Cerebellar nuclear complex (tissue), 1 donor: ENCODE results near the gene AFF2.
A peak's percentile ranks its signal among the peaks of the same experiment; 100 is the strongest.
"Not testable (repeated sequence)": the region's sequence is repeated elsewhere in the genome, so short reads cannot be mapped to it uniquely, and the experiment has no call there.

Source experiments
- DNase-seq, 2 experiments: peaks; one replicate each; lab custom pipeline; 2025; lab: John Stamatoyannopoulos, UW

The AFF2 gene

DNA sequence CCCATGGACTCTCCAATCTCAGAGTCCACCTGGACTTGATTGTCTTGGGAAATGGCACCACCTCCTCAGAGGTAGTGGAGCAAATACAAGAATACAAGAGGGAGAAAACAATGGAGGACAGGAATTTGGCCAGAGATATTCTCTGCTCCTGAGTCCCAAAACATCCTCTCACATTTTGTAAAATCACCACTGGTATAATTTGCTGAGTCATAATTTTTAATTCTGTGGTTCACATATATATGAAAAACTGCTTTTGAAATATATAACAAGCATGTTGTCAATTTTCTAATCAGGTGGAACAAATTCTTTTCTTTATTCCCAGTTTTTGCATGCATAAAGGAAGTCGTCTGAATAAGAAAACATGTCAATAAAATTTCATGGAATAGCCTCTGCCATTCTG lies 356.1 kb downstream of the AFF2 start:
- no peak for DNase-seq

DNA sequence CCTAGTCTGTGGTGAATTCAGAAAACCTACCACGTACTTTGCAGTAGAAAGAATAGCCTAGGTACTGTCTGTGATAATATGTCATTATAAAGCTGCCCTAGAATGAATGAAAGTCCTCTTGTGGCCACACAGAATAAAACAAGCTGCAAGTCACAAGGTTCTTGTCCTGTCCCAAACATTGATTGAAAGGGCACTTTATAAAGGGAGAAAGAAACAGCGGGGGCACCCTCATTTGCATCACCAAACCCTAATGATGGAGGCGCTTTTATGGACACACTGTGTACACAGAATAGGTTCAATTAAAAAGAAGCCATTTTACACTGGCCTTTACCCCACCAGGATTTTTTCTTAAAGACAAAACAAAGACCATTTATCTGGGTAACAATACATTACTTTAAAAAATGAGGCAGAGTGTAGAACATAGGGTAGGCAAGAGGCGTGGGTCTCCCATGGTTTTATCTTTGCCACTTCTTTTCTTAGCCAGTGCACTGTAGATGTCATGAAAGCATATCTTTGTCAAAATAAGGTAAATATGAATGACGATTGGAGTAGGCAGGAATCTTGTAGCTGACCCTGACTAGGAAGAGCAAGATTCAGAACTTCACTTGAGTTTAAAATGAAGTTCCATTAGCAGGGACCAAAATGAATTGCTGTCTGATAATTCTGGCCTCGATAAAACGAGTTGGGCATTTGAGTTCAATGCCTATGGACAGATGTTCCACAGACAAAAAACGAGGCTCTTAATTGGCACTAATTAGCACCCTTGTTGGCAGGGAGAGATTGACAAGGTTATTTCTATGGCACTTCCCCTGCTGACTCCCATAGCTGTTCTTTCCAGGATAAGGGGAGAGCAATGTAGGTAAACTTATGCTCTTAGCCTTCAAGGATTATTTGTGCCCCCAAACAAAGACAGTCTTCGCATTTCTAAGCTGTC lies 365.1 kb downstream of the AFF2 start:
- no peak for DNase-seq

DNA sequence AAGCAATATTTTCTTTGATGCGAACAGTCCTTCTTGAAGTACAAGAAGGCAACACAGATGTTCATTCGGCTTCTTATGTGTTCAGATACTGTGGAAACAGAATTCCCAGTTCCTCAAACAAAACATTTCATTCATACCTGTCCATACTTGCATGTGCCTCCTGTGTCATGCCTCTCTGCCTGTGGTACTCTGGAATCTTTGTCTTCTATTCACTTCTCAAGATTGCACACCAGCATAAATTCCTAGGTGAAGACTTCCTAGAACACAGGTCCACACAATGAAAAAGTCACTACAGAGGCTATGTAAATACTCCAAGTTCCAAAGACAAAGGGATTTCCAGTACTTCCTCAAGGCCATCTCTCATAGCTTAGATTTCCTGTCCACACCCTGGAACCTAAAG lies 367.2 kb downstream of the AFF2 start:
- no peak for DNase-seq

DNA sequence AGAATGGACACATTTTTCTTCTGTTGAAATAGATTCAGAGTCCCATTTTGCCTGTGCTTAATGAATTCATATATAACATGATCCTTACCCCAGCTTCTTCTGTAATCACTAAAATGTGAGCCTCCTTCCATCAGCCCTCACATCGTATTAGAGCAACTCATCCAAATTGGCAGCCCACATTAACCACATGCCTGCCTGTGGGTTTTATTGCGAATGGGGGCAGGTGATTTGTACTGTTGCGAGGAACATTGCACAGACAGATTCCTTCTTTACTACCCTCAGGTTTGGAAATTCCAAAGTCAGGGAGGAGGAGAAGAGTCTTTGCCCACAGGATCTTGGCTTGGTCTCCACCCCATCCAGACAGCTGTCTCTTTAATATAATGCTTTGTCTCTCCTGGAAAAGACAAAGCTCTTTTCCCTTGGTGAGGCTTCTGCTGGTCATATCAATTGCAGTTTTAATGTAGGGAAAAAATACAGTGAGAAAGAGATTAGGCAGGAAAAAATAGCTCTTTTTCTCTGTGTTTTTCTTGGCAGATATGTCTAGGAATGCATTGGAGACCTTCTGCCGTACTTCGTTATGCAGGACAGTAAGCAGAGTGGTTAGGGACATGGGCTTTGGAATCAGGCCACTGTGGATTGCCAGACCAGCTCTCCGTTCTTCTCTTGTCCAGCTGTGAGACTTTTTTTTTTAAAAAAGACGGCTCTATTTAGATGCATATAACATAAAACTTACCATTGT lies 371.2 kb downstream of the AFF2 start:
- DNase-seq = no peak

DNA sequence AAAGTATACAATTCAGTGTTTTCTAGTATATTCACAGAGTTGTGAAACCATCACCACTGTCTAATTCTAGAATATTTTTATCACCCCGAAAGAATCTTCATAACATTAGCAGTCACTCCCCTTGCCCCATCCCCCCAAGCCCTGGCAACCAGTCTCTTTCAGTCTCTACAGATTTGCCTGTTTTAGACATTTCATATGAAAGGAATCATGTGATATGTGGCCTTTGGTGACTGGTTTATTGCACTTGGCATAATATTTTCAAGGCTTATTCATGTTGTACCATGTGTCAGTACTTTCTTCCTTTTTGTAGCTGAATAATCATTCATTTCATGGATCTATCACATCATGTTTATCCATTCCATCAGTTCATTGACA lies 371.7 kb downstream of the AFF2 start:
- DNase-seq = no peak

DNA sequence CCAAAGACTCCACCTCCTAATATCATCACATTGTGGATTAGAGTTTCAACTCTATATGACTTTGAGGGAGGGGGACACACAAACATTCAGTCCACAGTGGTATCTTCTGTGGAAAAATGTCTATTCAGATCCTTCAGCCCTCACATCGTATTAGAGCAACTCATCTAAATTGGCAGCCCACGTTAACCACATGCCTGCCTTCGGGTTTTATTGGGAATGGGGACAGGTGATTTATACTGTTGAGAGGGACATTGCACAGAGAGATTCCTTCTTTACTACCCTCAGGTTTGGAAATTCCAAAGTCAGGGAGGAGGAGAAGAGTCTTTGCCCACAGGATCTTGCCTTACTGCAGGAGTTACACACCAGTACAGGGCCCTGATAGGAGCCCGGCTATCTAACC lies 372.5 kb downstream of the AFF2 start:
- no peak for DNase-seq

DNA sequence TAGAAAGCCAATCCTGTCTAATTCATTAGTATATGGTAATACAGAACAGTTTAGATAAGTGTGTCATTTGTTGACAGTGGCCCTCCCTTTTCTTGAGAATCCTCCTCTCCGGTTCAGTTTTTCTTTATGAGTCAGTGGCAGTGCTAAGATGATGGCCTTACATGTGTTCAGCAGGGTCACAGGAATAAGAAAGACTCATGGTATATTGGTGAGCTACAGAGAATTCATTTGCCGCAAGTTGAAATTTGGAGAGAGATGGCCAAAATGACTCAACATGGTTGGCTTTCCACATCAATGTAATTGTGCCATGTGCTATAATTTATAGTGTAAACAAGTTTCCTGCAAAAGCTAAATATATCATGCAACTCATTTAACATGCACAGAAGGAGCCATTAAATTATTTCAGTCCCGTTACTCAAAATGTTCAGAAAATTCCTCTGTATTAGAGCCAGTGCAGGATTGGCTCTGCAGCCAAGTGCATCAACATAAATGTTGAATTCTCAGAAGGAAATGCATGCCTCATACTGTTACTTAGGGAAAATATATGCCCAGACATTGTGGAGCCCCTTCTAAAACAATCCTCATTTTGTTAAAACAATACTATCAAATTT lies 374.3 kb downstream of the AFF2 start:
- no peak for DNase-seq

DNA sequence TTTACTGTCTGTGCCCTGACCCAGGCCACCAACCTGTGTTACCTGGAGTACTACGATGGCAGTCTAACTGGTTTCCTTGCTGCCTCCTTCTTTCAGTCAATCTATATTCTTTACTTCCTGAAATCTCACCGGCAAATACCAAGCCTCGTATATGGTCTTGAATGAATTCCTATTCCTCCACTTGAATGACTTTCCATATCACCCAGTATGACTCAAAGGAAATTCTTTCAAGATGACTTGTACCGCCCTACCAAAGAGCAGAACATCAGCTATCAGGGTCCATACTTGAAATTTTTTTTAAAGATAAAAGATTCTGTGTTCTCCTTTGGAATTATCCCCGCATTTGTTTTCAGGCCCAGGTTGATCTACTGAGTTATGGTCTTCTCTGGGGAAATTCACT lies 378.0 kb downstream of the AFF2 start:
- no peak for DNase-seq

DNA sequence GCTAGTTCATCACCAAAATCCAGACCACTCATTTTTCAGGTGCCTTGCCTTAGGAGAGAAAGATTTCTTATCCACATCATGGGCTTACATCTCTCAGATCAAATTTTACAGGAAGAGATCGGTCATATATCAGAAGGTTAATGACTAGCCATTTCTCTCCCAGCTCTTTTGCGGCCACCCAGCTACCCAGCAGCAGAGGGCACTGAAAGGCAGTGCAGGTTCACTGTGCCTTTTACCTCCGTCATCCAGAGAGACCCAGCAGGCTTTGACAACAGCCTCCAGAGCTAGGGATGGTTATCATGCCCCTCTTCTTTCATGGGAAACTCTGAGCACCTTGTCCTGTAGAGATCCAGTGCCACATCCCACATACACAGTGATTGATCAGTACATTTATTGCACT lies 384.8 kb downstream of the AFF2 start:
- DNase-seq = no peak

DNA sequence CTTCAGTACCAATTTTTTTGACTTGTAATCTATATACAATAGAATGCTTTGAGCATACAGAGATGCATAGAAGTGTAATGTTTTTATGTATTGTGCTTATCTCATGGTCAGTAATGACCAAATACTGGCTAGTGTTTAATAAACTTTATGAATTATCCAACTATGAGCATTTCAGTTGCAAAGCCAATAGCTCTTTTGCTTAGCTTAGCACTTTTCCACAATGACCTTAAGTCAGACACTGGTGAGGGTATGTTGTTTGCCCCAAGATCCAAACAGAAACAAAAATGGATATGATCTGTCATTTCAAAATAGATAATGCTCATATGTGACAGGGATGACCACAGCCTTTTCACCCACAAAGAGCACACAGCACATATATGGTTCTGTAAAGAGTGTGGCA lies 393.0 kb downstream of the AFF2 start:
- no peak for DNase-seq

DNA sequence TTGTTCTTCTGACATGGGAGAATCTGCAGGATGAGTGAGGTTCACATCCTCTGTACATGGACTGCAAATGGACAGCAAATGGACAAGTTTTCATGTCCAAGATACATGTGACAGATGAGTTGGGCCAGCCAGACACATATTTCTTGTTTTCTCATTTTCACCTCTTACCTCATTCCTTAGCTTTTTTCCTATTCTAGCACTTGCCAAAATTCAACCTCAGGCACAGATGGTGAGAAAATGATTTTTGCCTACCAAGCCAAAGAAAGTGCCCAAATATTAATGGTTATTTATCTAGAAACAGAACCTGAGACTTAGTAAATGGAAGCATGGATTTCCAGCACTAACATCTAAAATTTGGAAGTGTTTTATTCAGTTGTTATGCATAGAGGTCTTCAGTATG lies 402.2 kb downstream of the AFF2 start:
- peak in 1 of 2 experiments; percentile 2 for DNase-seq

DNA sequence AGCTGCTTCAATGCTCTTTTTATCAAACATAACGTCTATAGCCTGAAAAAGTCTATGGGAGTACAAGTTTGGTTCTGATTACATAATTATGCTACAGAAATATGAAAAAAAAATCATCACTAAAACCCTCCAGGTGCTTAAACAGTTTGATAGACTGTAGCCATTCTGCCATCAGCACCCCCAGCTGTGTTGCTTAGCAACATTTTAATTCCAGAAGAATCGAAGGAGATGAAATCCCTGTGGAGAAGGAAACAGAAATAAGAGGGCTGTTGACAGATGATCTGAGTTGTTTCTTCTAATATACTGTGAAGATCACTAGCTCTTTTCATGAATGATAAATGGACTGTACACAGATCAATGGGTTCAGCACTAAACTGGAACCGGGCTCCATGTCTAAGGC lies 402.8 kb downstream of the AFF2 start:
- no peak for DNase-seq

DNA sequence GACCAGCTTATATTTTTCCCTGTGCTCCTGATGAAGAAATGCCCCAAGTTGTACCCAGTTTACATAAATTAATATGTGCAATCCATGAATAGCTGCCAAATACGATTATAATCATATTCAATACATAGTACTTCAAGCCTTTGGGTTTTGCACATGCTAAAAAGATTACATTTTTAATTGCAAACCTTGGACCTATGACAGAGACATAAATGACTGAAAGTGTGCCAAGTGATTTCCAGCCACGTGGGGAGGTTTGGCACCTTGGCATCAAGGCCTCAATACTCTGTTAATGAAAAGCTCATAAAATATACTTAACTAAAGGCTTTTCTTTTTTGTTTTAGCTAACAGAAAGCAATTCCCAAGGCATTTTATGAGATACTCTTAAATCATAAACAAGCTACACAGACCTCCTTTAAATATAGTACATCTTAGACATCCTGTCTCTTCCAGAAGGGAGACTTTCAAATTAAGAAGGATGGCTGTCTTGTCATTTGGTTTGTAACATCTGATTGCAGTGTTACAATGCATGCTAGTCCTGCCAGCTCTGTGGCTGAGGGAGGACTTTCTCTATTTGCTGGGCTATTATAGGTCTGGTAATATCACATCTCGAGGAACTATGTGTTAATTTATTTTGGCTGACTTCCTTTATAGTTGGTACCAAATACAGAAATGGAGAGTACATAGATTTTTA lies 404.1 kb downstream of the AFF2 start:
- DNase-seq = no peak

DNA sequence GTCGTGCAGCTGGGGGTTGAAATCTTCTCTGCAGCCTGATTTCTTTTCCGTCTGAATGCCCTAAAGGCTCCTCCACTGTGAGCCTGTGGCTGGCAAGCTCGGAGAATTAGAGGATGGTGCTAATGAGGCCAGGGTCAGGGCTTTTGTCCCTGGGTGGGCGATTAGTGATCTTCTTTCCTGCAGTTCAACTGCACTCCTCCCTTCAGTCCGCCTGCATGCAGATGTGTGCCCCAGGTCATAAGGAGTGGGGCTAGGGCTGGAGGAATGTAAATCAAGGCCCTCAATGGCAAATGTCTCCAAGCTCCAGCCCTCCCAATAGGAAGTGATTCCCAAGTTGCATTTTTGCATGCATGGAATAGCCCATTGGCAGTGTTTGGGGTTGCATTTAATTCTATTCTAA lies 405.0 kb downstream of the AFF2 start:
- no peak for DNase-seq

DNA sequence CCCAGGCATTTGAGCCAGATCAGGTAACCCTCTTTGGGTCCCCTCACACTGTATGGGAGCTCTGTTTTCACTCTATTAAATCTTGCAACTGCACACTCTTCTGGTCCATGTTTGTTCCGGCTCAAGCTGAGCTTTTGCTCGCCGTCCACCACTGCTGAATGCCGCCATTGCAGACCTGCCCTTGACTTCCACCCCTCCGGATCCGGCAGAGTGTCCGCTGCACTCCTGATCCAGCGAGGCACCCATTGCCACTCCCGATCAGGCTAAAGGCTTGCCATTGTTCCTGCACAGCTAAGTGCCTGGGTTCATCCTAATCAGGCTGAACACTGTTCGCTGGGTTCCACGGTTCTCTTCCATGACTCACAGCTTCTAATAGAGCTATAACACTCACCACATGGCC lies 406.2 kb downstream of the AFF2 start:
- DNase-seq = not testable (repeated sequence)

DNA sequence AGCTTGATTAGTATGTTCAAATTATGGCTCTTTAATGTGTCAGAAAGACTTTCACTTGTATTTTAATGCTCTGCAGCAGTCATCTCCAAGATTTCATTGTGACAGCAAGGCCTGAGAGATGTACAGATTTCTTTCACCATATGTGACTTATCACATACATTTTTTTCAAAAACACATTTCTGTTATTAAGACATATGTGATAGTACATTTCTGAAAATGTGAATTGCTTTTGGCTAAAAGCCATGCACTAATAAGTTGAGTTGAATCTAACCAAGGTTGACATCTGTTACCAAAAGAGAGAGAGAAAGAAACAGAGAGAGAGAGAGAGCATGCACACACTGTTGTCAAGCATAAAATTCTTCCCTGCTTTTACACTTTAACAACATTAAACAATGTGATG lies 409.3 kb downstream of the AFF2 start:
- DNase-seq = no peak

DNA sequence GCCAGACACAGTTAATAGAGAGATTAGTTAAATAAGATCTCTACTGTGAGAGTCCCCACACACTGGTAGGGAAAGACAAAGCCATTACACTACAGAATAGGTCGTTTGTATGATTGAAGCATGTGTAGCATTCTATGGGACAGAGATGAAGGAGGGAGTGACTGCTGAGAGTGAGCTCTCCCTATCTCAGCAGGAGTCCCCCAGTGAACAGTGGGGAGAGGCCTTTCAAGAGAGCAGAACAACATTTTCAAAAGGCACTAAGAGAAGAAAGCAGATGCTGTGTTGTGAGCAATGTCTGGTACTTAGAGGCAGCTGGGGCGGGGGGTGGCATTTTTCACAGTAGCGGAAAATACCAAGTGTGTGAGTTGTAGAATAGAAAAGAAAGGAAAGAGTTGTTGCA lies 413.6 kb downstream of the AFF2 start:
- no peak for DNase-seq

DNA sequence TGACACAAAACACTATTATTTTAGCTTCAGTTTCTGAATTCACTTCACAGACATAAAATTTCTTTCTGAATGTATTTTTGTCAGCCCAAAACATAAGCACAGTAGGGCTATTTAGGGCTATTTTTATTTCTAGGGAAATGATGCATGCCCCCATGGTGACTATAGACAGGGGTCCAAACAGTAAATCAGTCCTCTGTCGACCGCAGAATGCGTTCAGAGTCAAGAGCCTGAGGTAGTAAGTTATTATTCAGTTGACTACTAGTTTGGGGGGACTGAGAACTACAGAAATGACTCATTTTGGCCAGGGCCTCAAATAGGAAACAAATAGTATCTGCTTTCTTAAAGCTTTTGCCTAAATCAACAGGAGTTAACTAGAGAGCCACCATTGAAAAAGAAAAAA lies 414.4 kb downstream of the AFF2 start:
- no peak for DNase-seq

DNA sequence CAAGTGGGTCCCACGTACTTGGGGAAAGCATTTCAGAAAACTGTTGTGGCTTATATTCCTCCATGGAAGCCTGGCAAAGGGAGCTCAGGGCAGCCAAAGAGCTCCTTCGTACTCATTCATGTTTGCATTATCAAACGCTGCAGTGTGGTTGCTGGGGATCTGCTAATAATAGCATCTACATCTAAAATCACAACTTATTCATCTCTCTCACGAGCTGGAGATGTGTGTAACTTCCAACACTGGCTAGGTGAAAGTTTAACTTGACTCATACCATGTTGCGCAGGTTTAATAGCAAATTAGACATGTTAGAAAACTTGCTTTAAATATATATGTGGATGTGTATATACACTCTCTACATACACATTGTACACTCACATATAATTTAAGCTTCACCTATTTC lies 415.1 kb downstream of the AFF2 start:
- no peak for DNase-seq

DNA sequence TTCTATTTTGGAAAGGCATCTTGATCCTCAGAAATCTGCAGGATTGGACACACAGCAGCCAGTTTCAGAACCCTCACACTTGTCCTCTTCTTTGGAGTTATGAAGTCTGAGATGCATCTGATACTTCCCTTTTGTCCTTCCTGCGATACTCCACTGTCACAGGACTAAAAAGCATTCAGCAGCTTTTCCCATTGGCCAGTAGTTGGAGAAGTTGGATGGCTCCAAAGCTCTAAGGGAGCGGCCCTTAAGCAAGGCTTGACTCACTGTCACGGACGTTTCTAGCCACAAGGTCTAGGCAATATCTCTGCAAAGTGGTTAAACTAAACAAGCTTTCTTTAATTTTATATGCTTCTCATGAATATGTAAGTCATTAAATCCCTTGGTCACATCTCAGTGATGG lies 417.0 kb downstream of the AFF2 start:
- DNase-seq = no peak

DNA sequence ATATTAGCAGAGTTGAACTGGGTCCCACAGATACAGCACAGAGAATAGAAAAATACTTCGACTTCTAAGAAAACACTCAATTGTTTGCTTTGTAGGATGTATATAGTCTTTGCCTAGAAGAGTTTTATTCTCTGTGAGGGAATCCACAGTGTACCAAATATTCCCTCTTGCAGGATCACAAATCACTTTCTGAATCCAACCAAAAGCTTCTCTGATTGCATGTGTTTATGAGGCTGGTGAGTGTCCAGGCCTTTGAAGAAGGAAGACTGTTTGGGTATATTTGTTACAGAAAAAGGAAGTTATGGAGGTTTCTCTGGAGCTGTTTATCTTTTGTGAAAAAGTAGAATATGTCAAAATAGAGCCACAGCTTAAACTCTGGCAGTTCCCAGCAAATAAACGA lies 423.2 kb downstream of the AFF2 start:
- DNase-seq = no peak

DNA sequence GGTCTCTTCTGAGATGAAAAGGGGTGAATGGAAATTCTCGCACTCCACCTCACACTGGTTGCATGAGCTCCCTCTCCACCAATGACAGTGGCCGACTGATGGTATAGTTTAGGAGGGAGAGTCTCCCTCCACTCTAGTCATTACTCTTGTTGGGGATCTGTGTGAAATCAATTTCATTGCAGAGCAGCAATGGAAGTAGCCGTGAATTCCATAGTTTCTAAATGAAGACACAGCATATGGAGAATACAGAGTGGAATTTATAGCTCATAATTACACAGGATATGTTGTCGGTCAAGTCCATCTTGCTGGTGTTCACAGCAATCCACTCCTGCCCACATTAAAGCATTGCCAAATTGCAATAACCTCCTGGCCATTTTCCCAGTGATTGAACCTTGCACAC lies 426.0 kb downstream of the AFF2 start:
- no peak for DNase-seq
